HT1080 (cell line): ENCODE measurements around the gene PRG3. TPM values are rescaled to one million over a fixed set of nuclear protein-coding genes. Genes with fewer than 3 reads are reported as not detected.
A peak's percentile ranks its signal among the peaks of the same experiment; 100 is the strongest.
"Not testable (repeated sequence)": the region's sequence is repeated elsewhere in the genome, so short reads cannot be mapped to it uniquely, and the experiment has no call there.

ENCODE experiments used
- DNase-seq: peaks from one replicate; pipeline ENCODE4 v3.0.0-alpha.2; 2015; ENCODE audit warnings: low read depth
- total RNA-seq: library from RNA; depleted of rRNA; stranded (reverse); fragments of >200 nt; shearing (Covaris generic); gene quantifications from 2 replicates; pipeline ENCODE4 v1.2.3, GENCODE V29; 2014

The PRG3 gene
- total RNA-seq, 1 experiment from 2014 or later: not detected

GRCh38 chr11:57409321-57410100 is 28.6 kb upstream of the PRG3 start:
- DNase-seq: no peak

GRCh38 chr11:57408771-57409170 is 27.8 kb upstream of the PRG3 start:
- no peak for DNase-seq

- DNase-seq: no peak
These were observed 27.1 kb upstream of the PRG3 start for GRCh38 chr11:57407941-57408475.

GRCh38 chr11:57407010-57407920 is 26.3 kb upstream of the PRG3 start:
- DNase-seq: no peak

- DNase-seq: peak; percentile 94
These were observed 25.5 kb upstream of the PRG3 start for GRCh38 chr11:57406337-57406904.

GRCh38 chr11:57405271-57405860 is 24.4 kb upstream of the PRG3 start:
- no peak for DNase-seq

- DNase-seq: no peak
These were observed 22.8 kb upstream of the PRG3 start for GRCh38 chr11:57403802-57404147.

- not testable (repeated sequence) for DNase-seq
These were observed 22.3 kb upstream of the PRG3 start for GRCh38 chr11:57403003-57403801.

GRCh38 chr11:57402188-57403002 is 21.4 kb upstream of the PRG3 start:
- peak; percentile 54 for DNase-seq

- no peak for DNase-seq
These were observed 19.1 kb upstream of the PRG3 start for GRCh38 chr11:57399972-57400578.

- peak; percentile 69 for DNase-seq
These were observed 18.3 kb upstream of the PRG3 start for GRCh38 chr11:57399221-57399620.

GRCh38 chr11:57397394-57397990 is 16.5 kb upstream of the PRG3 start:
- DNase-seq: peak; percentile 12

GRCh38 chr11:57396744-57397143 is 15.8 kb upstream of the PRG3 start:
- DNase-seq: no peak

- no peak for DNase-seq
These were observed 15.1 kb upstream of the PRG3 start for GRCh38 chr11:57395905-57396623.

GRCh38 chr11:57394203-57394965 is 13.4 kb upstream of the PRG3 start:
- DNase-seq: no peak

GRCh38 chr11:57392763-57393105 is 11.8 kb upstream of the PRG3 start:
- DNase-seq: no peak

GRCh38 chr11:57392066-57392762 is 11.3 kb upstream of the PRG3 start:
- DNase-seq: no peak
